Suprapubic skin (tissue), 4 donors: ENCODE data around the gene SLC36A2. TPM values are rescaled to one million over a fixed set of nuclear protein-coding genes. Genes with fewer than 3 reads are reported as not detected.

Experiments used
- DNase-seq, 2 donors: peaks; one replicate each; pipeline ENCODE4 v3.0.0-alpha.2; 2019; ENCODE audit warnings: low spot score in 2 of 2
- H3K27ac ChIP-seq: fragments of 200-600 bp; sonication (generic); one replicate; pipeline ENCODE4 v1.5.1; 2019
- H3K27me3 ChIP-seq: fragments of 200-600 bp; sonication (generic); one replicate; pipeline ENCODE4 v1.5.1; 2019
- H3K36me3 ChIP-seq: fragments of 200-600 bp; sonication (generic); one replicate; pipeline ENCODE4 v1.5.1; 2019
- H3K4me1 ChIP-seq: fragments of 200-600 bp; sonication (generic); one replicate; pipeline ENCODE4 v1.5.1; 2019
- H3K4me3 ChIP-seq: fragments of 200-600 bp; sonication (generic); one replicate; pipeline ENCODE4 v1.5.1; 2019; ENCODE audit warnings: mild to moderate bottlenecking
- H3K9me3 ChIP-seq: fragments of 200-600 bp; sonication (generic); one replicate; pipeline ENCODE4 v1.5.1; 2019
- CTCF ChIP-seq, 2 donors: fragments of 200-600 bp in 1 of 2; fragments of 450-650 bp in 1 of 2; sonication (generic) in 1 of 2; IDR thresholded peaks; one replicate each; pipeline ENCODE4 v1.5.1; 2016 to 2019; ENCODE audit warnings: antibody characterized with exemption in 2 of 2, mild to moderate bottlenecking in 1 of 2, moderate library complexity in 1 of 2
- EP300 ChIP-seq: sonication (generic); formaldehyde crosslinking; IDR thresholded peaks from one replicate; pipeline ENCODE4 v1.6.1; 2017; ENCODE audit warnings: antibody characterized with exemption
- POLR2A ChIP-seq, 2 donors: fragments of 450-650 bp; IDR thresholded peaks; one replicate each; pipeline ENCODE4 v1.6.1; 2017; ENCODE audit warnings: antibody characterized with exemption in 2 of 2, mild to moderate bottlenecking in 2 of 2, moderate library complexity in 2 of 2
- POLR2AphosphoS5 ChIP-seq, 3 donors: sonication (generic); formaldehyde crosslinking; IDR thresholded peaks; one replicate each; pipeline ENCODE4 v1.6.1; 2017; ENCODE audit warnings: antibody characterized with exemption in 3 of 3
- WGBS: methylation state at CpG from one replicate; pipeline ENCODE4 v1.1.5; 2018; 5-methylcytosine and 5-hydroxymethylcytosine counted together
- total RNA-seq, 4 donors: library from RNA; depleted of rRNA; stranded (reverse); fragments of >200 nt; gene quantifications; one replicate each; pipeline ENCODE4 v1.1.0, GENCODE V29; 2016

The SLC36A2 gene
- not detected for total RNA-seq

- WGBS: 62% methylated on average over 8 of the region's 8 CpGs
- no peak within 1 kb of the TSS for H3K4me3 ChIP-seq
- H3K27ac ChIP-seq: no peak within 1 kb of the TSS
- H3K4me1 ChIP-seq: peaks cover 5% of the 10 kb centered on the region
- H3K9me3 ChIP-seq: no peaks in the 10 kb centered on the region
- TF ChIP-seq POLR2AphosphoS5 (IDR thresholded peaks at IDR 0.05) (no peak), EP300 (no peak), POLR2A (IDR thresholded peaks at IDR 0.05) (no peak), CTCF (IDR thresholded peaks at IDR 0.05) (no peak)
- no peaks in the 10 kb centered on the region for H3K36me3 ChIP-seq
- DNase-seq: no peak
- H3K27me3 ChIP-seq: peaks cover 18% of the 10 kb centered on the region
These were observed at the start of gene SLC36A2 for GRCh38 chr5:151347369-151347768. Gene SLC36A2 (minus strand): TSS chr5:151347559. CDS start chr5:151347460, 99 bp downstream.

DNA sequence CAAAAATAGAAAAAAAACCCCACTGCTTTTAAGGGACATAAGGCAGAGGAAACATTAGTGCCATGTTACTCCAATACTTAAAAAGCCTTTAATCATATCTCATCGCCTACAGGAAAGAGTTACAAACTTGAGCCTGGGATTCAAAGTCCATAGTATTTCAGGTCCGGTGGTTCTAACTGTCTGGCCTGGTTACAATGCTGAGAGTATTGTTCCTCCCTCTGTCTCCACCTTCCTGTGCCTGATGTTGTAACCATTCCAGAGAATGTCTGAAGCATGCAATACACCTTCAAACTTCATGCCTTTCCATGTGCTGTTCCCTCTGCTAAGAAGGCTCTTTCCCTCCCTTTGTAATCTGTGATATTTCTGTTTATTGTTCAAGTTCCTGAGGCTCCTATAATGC, 41.6 kb upstream of the SLC36A2 start:
- DNase-seq: no peak
- no peak for TF ChIP-seq POLR2A (IDR thresholded peaks at IDR 0.05)
- TF ChIP-seq POLR2AphosphoS5 (IDR thresholded peaks at IDR 0.05): no peak
- no peak for TF ChIP-seq EP300
- TF ChIP-seq CTCF (IDR thresholded peaks at IDR 0.05): no peak
- Histone ChIP-seq H3K9me3 (no peaks in the 10 kb centered on the region), H3K27ac (no peak overlapping the region), H3K4me1 (no peaks in the 10 kb centered on the region), H3K27me3 (no peaks in the 10 kb centered on the region), H3K4me3 (no peak overlapping the region), H3K36me3 (no peaks in the 10 kb centered on the region)
- 91% methylated on average over 2 of the region's 2 CpGs for WGBS

DNA sequence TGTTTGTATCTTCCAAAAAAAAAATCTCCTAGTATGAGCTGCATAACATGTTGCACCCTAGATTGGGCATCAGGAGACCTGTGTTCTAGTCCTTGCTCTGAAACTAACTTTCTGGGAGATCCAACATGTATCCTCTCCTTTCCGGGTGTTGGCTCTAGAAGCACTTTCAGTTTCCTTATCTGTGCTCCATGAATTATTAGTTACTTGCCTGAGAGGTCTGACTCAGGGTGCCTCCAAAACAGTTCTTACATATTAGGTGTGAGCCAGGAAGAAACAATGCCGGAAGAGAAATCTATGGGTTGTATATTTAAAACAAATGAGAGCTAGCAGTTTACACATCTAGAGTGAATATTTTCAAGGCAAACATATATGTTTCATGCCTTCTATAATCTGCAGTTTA, 36.7 kb upstream of the SLC36A2 start:
- WGBS: 57% methylated on average over 2 of the region's 2 CpGs
- TF ChIP-seq EP300 (no peak), CTCF (IDR thresholded peaks at IDR 0.05) (no peak), POLR2A (IDR thresholded peaks at IDR 0.05) (no peak), POLR2AphosphoS5 (IDR thresholded peaks at IDR 0.05) (no peak)
- no peaks in the 10 kb centered on the region for H3K9me3 ChIP-seq
- H3K27me3 ChIP-seq: no peaks in the 10 kb centered on the region
- H3K27ac ChIP-seq: no peak overlapping the region
- H3K36me3 ChIP-seq: no peaks in the 10 kb centered on the region
- no peak for DNase-seq
- no peak overlapping the region for H3K4me3 ChIP-seq
- no peaks in the 10 kb centered on the region for H3K4me1 ChIP-seq

DNA sequence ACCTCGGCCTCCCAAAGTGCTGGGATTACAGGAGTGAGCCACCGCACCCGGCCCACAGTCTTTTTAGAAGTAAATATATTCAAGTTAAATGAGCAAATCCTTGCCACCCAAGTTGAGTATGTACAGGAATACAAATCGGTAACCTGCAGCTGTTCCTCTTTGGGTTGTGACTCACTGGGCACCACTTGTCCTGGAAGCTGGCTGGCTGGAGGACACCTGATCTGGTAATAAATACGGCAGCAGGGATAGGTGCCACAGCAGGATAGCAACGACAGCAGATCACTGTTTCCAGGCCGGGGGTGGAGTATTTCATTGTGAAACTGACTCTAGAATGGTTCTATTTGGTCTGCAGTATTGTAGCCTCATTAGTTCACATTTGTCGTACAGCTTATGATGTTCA, 35.7 kb upstream of the SLC36A2 start:
- 59% methylated on average over 8 of the region's 8 CpGs for WGBS
- DNase-seq: no peak
- TF ChIP-seq EP300 (no peak), POLR2A (IDR thresholded peaks at IDR 0.05) (no peak), POLR2AphosphoS5 (IDR thresholded peaks at IDR 0.05) (no peak), CTCF (IDR thresholded peaks at IDR 0.05) (no peak)

GRCh38 chr5:151382576-151382975, 35.2 kb upstream of the SLC36A2 start:
- H3K36me3 ChIP-seq: no peaks in the 10 kb centered on the region
- no peak for DNase-seq
- H3K4me1 ChIP-seq: no peaks in the 10 kb centered on the region
- no peak overlapping the region for H3K4me3 ChIP-seq
- WGBS: 60% methylated on average over 2 of the region's 2 CpGs
- H3K27me3 ChIP-seq: no peaks in the 10 kb centered on the region
- H3K9me3 ChIP-seq: no peaks in the 10 kb centered on the region
- TF ChIP-seq POLR2AphosphoS5 (IDR thresholded peaks at IDR 0.05) (no peak), EP300 (no peak), POLR2A (IDR thresholded peaks at IDR 0.05) (no peak), CTCF (IDR thresholded peaks at IDR 0.05) (no peak)
- H3K27ac ChIP-seq: no peak overlapping the region

More for the DNA sequence above, 35.7 kb upstream of the SLC36A2 start:
- Histone ChIP-seq H3K4me1 (no peaks in the 10 kb centered on the region), H3K36me3 (no peaks in the 10 kb centered on the region), H3K9me3 (no peaks in the 10 kb centered on the region), H3K27ac (no peak overlapping the region), H3K27me3 (no peaks in the 10 kb centered on the region), H3K4me3 (no peak overlapping the region)
